T-helper 17 cell (primary cell): ENCODE results near the gene MFRP. TPM values are rescaled to one million over a fixed set of nuclear protein-coding genes. Genes with fewer than 3 reads are reported as not detected.

Experiments
- ATAC-seq: fragments of 150-1000 bp; cut with Tn5 transposase; 2 replicates; pipeline ENCODE4 v1.10.0; 2021; ENCODE audit warnings: mild to moderate bottlenecking, moderate library complexity
- DNase-seq, 3 donors: peaks; one replicate each; pipeline versions ENCODE4 v3.0.0 to v3.0.0-alpha.2; 2020 to 2021
- H3K9me3 ChIP-seq: one replicate; pipeline ENCODE4 v1.7.0; 2013; ENCODE audit warnings: low read length, mild to moderate bottlenecking; ENCODE audit not compliant: control insufficient read depth, poor library complexity, severe bottlenecking
- H3K27ac Mint-ChIP-seq: one replicate; pipeline ENCODE4 v1.8.0; 2022; ENCODE audit warnings: mild to moderate bottlenecking, moderate library complexity, mixed read lengths
- H3K27me3 Mint-ChIP-seq: one replicate; pipeline ENCODE4 v1.8.0; 2022; ENCODE audit warnings: mixed read lengths
- H3K36me3 Mint-ChIP-seq: one replicate; pipeline ENCODE4 v1.8.0; 2022; ENCODE audit warnings: low read depth, mixed read lengths
- H3K4me1 Mint-ChIP-seq: one replicate; pipeline ENCODE4 v1.8.0; 2022; ENCODE audit warnings: mild to moderate bottlenecking, mixed read lengths
- H3K4me3 Mint-ChIP-seq: one replicate; pipeline ENCODE4 v1.8.0; 2022; ENCODE audit warnings: mild to moderate bottlenecking, moderate library complexity, mixed read lengths
- total RNA-seq, 4 donors: library from RNA in 2 of 4; stranded (reverse) in 2 of 4; gene quantifications; one replicate each; pipeline ENCODE4 v1.2.3 and lab custom pipeline; 2022 to 2026

MFRP gene
- total RNA-seq, 2 donors from 2014 or later, result not detected

DNA sequence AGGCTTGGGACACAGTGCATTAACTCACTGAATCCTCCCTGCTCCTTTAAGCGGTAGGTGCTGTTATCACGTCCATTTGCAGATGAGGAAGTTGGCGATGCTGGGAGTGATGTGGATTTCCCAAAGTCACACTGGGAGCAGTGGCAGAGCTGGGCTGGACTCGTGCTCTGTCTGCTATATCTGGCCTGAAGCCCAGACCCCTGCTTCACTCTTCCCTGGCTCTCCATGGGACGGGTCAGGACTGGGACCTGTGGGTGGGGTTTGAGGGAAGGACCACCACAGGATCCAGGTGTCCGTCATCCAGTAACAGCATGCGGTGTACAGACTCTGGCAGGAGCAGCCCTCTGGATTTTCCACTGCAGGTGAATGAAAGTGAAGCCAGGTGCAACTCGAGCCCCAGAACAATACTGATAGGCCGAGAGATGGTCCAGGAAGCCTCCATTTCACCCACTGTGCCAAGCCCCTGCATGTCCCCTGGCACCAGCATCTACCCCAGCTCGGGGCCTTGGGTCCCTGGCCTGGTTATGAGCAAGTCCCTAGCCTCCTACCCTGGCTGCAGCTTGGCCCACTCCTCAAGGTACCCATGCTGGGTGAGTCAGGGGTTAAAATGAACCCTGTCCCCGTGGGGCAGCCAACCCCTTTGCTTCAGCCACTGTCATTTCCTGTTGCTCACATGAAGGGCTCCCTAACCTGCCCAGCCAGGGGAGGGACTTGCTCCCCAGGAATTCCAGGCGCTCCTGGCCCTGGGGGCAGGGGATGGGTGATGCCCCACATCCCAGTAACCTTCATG is 30.8 kb upstream of the MFRP start:
- no peak for ATAC-seq
- peaks cover 11% of the 10 kb centered on the region for H3K4me1 Mint-ChIP-seq
- no peaks in the 10 kb centered on the region for H3K36me3 Mint-ChIP-seq
- no peak for DNase-seq
- H3K27ac Mint-ChIP-seq, result no peak overlapping the region
- no peaks in the 10 kb centered on the region for H3K9me3 ChIP-seq
- no peak overlapping the region for H3K4me3 Mint-ChIP-seq
- peaks cover 5% of the 10 kb centered on the region for H3K27me3 Mint-ChIP-seq

DNA sequence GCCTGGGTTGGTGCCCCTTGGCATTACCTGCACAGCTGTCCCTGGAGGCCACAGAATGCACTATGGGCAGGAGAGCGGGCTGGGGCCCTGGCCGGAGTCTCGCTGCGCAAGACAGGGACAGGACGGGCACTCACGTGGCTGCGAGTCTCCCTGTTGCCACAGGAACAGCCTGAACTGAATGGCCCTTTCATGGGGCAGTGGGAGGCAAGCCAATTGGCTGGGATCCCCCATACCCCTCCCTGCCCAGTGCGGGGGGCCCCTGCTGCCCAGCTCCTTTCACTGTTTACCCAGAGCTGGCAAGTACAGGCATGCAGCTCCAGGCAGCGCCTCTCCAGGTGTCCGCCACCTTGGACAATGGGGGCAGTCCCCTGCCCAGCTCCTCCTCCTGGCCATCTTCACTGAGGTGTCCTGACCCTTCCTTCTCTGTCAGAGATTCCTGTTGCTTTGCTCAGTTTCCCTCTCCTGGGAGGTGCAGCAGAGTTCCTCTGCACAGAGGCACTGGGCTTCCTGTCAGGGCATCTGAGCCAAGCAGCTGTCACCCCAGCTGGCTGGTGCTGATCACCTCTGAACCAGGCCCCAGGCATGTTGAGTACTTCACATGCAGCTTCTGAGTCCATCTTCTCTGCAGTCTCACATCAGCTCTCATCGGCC is 29.8 kb upstream of the MFRP start:
- Mint-ChIP-seq H3K4me3 (no peak overlapping the region), H3K27me3 (peaks cover 12% of the 10 kb centered on the region), H3K27ac (peak overlapping the region; percentile 61), H3K36me3 (no peaks in the 10 kb centered on the region), H3K4me1 (peaks cover 8% of the 10 kb centered on the region)
- ATAC-seq (no peak), DNase-seq (no peak)
- H3K9me3 ChIP-seq, result no peaks in the 10 kb centered on the region

DNA sequence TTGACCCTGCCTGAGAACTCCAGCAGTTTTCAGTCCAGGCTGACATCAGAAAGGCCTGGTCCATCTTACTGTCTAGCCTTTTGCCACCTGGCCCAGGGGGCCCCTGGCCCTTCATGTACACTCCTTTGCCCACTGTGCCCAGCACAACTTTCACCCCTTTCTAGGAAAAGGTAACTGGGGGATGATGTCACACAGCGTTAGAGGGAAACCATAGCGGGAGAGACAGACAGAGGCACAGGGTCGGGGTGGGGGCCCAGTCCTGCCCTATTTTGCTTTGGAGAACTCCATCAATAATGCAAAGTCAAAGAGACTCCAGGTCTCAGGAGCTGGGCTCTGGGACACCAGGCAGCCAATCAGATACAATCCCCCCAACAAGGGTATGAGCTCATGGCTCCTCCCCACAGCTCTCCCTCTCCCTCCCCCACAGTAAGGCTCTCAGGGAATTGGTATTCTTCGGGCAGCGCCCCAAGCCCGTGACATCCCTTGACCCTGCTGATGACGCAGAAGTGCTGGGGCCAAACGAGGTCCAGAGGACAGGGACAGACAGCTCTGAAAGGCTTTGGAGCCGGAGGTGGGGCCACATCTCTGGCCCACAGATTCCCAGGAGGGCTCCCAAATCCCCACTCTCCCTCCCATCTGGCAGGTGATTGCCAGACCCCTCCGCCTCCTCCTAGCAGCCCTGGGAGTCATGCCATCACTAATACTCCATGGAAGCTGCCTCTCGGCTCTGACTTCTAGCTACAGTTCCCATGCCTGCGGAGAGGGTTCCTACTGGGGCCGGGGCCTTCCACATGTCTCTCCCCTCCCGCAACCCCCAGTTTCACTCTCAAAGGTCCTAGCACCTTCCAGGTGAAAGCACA is 29.1 kb upstream of the MFRP start:
- H3K36me3 Mint-ChIP-seq, result no peaks in the 10 kb centered on the region
- H3K4me3 Mint-ChIP-seq, result no peak overlapping the region
- no peaks in the 10 kb centered on the region for H3K9me3 ChIP-seq
- H3K27ac Mint-ChIP-seq, result peak overlapping the region; percentile 61
- H3K27me3 Mint-ChIP-seq, result peaks cover 15% of the 10 kb centered on the region
- DNase-seq, result no peak
- H3K4me1 Mint-ChIP-seq, result peaks cover 5% of the 10 kb centered on the region
- ATAC-seq, result no peak

DNA sequence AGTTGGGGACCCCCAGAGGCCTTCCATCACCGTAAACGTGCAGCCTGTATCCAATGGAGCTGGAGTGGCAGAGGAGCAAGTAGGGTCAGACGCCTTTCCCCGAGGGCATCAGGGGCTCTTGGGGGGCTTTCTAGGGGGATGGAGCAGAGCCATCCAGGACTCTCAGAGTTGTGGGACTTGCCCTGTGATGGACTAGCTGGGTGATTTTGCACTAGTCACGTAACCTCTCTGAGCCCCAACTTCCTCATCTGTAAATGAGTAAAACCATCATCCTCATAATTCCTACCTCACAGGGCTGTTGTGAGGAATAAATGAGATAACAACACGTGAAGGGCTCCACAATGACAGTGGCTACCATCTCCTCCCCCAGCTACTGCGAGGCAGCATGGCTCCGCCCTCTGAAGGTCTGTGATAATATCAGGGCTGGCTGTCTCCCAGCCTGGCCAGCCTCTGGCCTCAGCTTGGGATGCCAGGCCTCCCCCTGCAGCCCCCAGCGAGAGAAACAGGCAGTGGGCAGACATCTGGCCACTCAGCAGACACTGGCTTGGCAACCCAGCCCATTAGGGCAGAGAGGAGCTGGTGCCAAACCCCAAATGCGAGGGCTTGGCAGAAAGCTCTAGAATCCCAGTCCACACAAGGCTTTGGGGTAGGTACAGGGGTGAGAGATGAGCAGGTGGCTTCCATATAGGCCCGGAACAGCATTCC is 28.3 kb upstream of the MFRP start:
- Mint-ChIP-seq H3K4me1 (peaks cover 10% of the 10 kb centered on the region), H3K4me3 (no peak overlapping the region), H3K27ac (no peak overlapping the region), H3K27me3 (peaks cover 20% of the 10 kb centered on the region), H3K36me3 (no peaks in the 10 kb centered on the region)
- no peaks in the 10 kb centered on the region for H3K9me3 ChIP-seq
- DNase-seq, result no peak
- no peak for ATAC-seq

DNA sequence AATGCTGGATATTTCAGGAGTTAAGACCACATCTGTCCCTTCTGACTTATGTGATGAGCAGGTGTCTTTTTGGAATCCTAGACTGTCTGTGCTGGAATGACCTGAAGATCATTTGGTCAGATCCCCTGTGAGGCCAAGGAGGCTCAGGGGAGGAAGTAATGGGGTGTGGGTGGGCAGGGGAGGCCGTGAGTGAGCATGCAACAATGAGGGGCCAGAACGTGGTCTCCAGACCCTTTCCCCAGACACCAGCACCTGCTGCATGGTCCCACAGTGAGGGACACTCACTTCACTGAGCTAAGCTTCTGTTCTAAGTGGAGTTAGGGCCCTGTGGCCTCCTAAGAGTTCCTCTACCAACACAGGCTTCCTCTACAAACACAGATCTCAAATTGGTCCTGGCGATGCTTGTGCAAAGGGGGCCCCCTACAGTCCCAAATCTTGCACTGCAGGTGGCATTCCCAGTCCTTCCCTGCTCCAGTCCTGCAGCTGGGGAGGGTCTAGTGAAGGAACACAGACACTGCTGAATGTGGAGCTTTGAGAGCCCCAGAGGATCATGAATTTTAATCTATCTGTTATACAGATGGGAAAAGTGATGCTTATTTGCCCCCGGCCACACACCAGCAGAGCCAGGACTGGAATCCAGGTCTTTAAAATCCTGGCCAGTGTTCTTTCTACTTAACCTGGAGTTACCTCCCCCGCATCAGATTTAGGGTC is 27.6 kb upstream of the MFRP start:
- Mint-ChIP-seq H3K27ac (no peak overlapping the region), H3K36me3 (no peaks in the 10 kb centered on the region), H3K27me3 (peaks cover 25% of the 10 kb centered on the region), H3K4me1 (peaks cover 10% of the 10 kb centered on the region), H3K4me3 (no peak overlapping the region)
- H3K9me3 ChIP-seq, result no peaks in the 10 kb centered on the region
- ATAC-seq (no peak), DNase-seq (no peak)

DNA sequence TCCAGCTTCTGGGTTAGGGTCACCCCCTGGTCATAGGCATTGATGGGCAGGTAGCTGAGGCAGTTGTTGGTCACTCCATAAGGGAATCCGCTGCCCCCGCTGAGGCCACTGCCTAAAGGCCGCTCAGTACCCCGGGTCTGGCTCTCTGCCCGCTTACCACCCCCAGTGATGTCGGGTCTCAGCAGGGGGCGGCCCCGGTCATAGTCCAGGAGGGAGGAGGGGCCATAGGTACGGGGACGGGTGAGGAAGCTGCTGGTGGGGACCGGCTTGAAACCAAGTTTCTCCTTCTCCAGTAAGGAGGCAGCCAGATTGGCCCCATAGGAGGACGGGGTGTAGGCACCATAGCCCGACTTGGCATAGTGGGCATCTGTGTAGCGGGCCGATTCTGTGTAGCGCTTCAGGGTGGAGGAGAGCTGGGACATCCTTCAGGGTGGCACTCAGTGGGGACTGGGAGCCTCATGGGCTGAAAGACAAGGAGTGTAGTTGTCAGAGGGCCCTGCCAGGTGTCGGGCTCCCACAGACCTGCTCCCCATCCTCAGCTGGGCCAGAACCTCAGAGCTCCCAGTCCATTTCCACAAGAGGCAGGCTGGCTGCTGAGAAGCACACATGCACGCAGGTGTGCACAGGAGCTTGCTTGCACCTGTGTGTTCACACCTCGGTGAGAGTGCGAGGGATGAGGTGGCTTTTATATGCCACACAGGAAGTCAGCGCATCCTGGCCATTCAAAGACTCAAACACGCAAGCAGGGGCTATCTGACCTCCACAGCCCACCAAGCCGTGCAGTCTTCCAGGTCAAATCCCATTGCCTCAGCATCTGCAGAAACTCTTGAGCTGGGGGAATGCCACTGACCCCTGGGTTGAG is 26.8 kb upstream of the MFRP start:
- Mint-ChIP-seq H3K36me3 (no peaks in the 10 kb centered on the region), H3K27me3 (peaks cover 24% of the 10 kb centered on the region), H3K27ac (no peak overlapping the region), H3K4me3 (no peak overlapping the region), H3K4me1 (peaks cover 10% of the 10 kb centered on the region)
- DNase-seq, result no peak
- ATAC-seq, result no peak
- H3K9me3 ChIP-seq, result no peaks in the 10 kb centered on the region

DNA sequence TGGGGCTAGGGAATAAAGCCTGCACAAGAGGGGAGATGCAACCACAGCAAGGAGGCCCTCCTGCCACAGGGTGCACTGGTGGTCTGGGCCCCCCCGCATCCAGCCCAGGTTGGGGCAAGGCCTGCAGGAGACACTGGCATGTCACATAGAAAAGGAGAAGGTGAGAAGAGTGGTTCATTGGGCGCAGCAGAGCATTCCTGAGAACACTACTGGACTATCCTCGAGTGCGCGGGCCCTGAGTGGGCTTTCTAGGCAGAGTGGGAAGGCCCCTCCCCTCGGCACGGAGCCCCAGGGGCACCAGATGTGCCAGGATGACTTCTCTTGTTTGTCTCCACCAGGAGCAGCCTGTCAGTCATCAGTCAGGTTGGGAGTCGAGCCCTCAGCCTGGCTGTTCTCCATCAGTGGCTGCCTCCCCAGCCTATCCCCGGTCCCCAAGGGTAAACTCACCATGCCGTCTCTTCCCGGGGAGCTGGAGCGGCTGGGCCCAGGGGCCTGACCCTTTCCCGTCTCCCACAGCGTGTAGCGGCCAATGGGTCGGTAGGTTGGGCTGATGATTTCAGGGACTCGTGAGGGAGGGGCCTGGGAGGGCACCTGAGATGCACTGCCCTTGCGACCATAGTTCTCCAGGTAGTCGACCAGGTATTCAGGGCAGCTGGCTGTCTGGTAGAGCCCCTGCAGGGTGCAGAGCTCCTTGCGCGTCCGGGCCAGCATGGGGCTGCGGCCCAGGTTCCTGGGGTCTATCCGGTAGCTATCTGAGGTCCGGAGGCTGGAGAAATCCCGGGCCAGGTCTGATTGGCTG is 26.0 kb upstream of the MFRP start:
- Mint-ChIP-seq H3K27me3 (peaks cover 32% of the 10 kb centered on the region), H3K4me1 (peaks cover 10% of the 10 kb centered on the region), H3K4me3 (no peak overlapping the region), H3K36me3 (no peaks in the 10 kb centered on the region), H3K27ac (no peak overlapping the region)
- ATAC-seq, result no peak
- no peak for DNase-seq
- no peaks in the 10 kb centered on the region for H3K9me3 ChIP-seq

DNA sequence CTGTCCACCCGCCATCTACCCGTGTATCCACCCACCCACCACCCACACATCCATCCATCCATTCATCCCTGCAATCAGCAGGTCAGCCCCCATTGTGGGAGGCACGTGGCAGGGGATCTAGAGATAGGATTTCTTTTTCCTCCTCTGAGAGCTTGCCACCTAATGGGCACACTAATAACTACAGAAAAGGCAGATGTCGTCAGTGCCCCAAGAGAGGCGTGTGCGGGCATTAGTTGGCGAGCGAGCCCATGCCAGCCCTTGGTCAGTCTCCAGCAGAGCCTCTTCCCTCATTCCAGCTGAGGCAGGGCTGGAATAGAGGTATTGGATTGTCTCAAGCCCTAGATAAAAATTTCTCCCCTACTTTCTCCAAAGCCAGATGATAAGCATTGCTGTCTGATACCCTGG is 25.3 kb upstream of the MFRP start:
- Mint-ChIP-seq H3K4me3 (no peak overlapping the region), H3K4me1 (peaks cover 10% of the 10 kb centered on the region), H3K27me3 (peaks cover 39% of the 10 kb centered on the region), H3K36me3 (no peaks in the 10 kb centered on the region), H3K27ac (no peak overlapping the region)
- no peak for ATAC-seq
- H3K9me3 ChIP-seq, result no peaks in the 10 kb centered on the region
- DNase-seq, result no peak

DNA sequence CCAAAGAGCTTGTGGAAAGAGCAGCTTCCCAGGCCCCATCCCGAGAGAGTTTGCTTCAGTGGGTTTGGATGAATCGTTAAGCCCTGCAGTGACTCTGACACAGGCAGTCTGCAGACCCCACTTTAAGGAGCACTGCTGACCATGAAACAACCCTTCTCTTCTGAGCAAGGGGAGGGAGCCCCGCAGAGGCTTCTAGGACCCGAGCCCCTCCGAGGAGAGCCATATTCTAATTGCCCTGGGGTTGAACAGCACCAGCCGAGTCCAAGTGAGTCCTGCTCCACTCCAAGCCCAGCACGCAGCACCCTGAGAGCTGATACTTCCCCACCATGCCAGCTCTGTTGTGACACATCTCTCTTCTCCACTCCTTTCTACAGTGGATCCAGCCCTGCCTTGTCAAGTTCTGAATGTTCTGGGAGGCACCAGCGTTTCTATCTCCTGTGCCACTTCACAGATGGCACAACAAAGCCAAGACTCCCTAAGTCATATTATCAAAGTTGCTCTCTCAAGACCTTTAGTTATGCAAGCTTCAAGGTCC is 24.6 kb upstream of the MFRP start:
- Mint-ChIP-seq H3K4me3 (no peak overlapping the region), H3K27me3 (peaks cover 45% of the 10 kb centered on the region), H3K27ac (no peak overlapping the region), H3K36me3 (no peaks in the 10 kb centered on the region), H3K4me1 (peaks cover 10% of the 10 kb centered on the region)
- no peaks in the 10 kb centered on the region for H3K9me3 ChIP-seq
- ATAC-seq, result no peak
- DNase-seq, result no peak

DNA sequence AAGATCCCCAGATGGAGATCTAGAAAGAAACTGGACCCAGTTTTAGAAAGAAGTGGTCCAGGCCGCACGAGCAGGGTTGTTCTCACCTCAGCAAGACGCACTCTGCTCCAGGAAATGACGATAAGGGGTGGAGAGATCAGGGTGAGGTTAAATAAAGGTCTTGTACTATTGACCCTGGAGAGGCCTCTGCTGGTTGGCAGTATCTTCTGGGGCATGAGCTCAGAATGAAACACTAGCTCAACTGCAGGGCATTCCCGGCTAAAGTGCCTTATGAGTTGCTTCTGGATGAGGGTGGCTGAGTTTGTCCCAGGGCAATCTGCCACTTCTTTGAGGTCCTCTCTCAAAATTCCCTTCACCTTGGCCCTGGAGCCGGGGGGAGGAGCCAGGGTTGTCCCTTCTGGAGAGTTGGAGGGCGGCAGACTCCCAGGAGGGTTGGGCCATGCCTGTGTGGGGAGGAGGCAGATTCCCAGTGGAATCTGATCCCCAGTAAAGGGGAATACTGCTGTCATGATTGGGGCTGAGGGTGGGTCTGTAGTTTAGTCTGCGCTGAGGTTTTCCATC is 24.1 kb upstream of the MFRP start:
- DNase-seq (peak in 1 of 3 donors; percentile 8), ATAC-seq (peak; percentile 90)
- H3K9me3 ChIP-seq, result no peaks in the 10 kb centered on the region
- Mint-ChIP-seq H3K4me1 (peaks cover 10% of the 10 kb centered on the region), H3K27ac (no peak overlapping the region), H3K36me3 (no peaks in the 10 kb centered on the region), H3K4me3 (peak overlapping the region; percentile 63), H3K27me3 (peaks cover 51% of the 10 kb centered on the region)
